GM12872 (cell line): Measurements from ENCODE around the gene PLPP3.

Source experiments
- TF ChIP-seq, protein P1 (sequence below): IDR thresholded peaks from 3 replicates; pipeline ENCODE4 v1.5.1; 2011; ENCODE audit warnings: low read depth, mild to moderate bottlenecking, low read length, moderate library complexity; ENCODE audit not compliant: insufficient read depth

PLPP3 gene

DNA sequence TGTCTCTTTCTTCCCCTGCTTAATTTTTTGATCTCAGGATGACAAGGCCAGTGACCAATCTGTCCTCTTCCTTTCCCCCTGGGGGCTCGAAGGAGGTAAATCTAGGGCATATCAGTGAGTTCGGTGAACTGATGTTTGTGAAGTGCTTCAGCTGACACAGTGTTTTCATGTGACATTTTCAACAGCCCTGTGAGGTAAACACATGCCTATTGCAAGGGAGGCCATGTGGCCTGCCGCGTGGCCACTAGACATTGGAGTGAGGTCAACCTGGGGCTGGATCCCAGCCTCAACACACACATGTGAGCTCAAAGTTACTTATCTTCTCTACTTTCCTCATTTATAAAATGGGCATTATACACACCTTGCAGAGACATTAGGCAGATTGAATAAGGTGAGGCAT lies 126.3 kb downstream of the PLPP3 start:
- TF ChIP-seq, protein P1, sequence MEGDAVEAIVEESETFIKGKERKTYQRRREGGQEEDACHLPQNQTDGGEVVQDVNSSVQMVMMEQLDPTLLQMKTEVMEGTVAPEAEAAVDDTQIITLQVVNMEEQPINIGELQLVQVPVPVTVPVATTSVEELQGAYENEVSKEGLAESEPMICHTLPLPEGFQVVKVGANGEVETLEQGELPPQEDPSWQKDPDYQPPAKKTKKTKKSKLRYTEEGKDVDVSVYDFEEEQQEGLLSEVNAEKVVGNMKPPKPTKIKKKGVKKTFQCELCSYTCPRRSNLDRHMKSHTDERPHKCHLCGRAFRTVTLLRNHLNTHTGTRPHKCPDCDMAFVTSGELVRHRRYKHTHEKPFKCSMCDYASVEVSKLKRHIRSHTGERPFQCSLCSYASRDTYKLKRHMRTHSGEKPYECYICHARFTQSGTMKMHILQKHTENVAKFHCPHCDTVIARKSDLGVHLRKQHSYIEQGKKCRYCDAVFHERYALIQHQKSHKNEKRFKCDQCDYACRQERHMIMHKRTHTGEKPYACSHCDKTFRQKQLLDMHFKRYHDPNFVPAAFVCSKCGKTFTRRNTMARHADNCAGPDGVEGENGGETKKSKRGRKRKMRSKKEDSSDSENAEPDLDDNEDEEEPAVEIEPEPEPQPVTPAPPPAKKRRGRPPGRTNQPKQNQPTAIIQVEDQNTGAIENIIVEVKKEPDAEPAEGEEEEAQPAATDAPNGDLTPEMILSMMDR, result no peak

- TF ChIP-seq, protein P1, result no peak
Observed at GRCh38 chr1:56452027-56453011, 127.0 kb downstream of the PLPP3 start.

DNA sequence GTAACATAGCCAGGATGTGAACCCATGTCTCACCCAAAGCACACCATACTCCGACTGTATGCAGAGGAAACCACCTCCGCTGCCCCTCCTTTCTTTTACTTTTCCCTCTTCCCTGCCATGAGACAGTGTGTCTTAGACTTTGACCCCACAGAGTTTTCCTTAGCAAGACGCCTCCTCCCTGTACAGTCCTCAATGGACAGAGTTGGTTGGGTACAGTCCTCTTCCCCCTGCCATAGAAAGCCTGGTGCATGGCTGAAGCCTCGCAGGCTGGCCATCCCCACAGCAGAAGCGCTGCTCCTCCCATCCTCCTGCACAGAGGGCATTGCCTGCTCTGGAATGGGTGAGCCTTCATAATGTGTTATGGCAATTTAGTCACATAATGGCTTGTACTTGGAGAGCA lies 127.9 kb downstream of the PLPP3 start:
- TF ChIP-seq, protein P1, result no peak

DNA sequence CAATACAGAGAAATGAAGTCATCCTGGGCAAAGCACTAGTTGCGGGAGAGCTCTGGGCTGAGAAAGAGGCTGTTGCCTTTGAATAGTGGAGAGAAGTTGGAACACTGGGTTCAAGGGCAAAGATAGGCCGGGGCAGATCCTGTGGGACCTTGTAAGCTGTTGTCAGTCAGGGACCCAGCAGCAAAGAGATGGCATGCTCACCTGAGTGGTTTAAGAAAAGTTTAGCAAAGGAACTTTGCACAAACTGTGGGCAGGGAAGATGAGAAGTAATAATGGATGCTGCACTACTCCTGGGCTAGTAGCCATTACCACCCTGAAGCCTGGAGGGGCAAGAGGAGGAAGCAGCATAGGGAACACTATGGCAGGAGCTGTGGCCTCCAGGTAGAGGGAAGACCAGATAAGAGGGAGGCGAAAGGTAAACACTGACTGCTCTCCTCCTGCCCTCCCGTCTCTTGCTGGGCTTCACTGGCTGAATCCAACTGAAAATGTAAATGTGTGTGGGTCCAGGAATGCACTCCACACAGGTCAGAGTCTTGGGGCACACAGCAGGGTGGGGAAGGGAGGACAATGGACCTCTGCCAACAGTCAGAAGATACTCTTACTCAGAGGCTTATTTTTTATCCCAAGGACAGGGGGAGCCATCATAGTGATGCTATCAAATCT lies 129.2 kb downstream of the PLPP3 start:
- TF ChIP-seq, protein P1, result no peak

- TF ChIP-seq, protein P1, result no peak
Observed at GRCh38 chr1:56448529-56449300, 130.6 kb downstream of the PLPP3 start.

GRCh38 chr1:56447823-56448222 lies 131.5 kb downstream of the PLPP3 start:
- TF ChIP-seq, protein P1, result no peak
